ENCODE results near the gene SEMA6A.

Gene SEMA6A

GRCh38 chr5:116574367-116575325 lies at the start of gene SEMA6A:
TSS of gene SEMA6A (minus strand) at chr5:116574823. CDS start at chr5:116504944, 69,879 bp downstream.
- peaks cover 18% of the 10 kb centered on the region for H3K4me1 Mint-ChIP-seq
- H3K27ac Mint-ChIP-seq, result peak within 1 kb of the TSS; percentile 12
- peak; percentile 38 to 53 for DNase-seq (ENCODE audit: low spot score in 2 of 2)
- peaks cover 24% of the 10 kb centered on the region for H3K27me3 Mint-ChIP-seq
- H3K4me3 Mint-ChIP-seq, result peak within 1 kb of the TSS; percentile 92
- peak; percentile 44 for ATAC-seq (ENCODE audit: low read depth)
- no peaks in the 10 kb centered on the region for H3K9me3 Mint-ChIP-seq
- no peaks in the 10 kb centered on the region for H3K36me3 Mint-ChIP-seq

- H3K27me3 Mint-ChIP-seq, result peaks cover 6% of the 10 kb centered on the region
- no peaks in the 10 kb centered on the region for H3K4me1 Mint-ChIP-seq
- no peak for DNase-seq (ENCODE audit: low spot score in 2 of 2)
- no peaks in the 10 kb centered on the region for H3K9me3 Mint-ChIP-seq
- ATAC-seq (ENCODE audit: low read depth), result no peak
- H3K27ac Mint-ChIP-seq, result no peak overlapping the region
- H3K36me3 Mint-ChIP-seq, result no peaks in the 10 kb centered on the region
- H3K4me3 Mint-ChIP-seq, result no peak overlapping the region
Measured at GRCh38 chr5:116622375-116623050, 47.9 kb upstream of the SEMA6A start.

GRCh38 chr5:116621599-116621998 lies 47.0 kb upstream of the SEMA6A start:
- DNase-seq (ENCODE audit: low spot score in 2 of 2) (no peak), ATAC-seq (ENCODE audit: low read depth) (no peak)
- Mint-ChIP-seq H3K4me1 (no peaks in the 10 kb centered on the region), H3K9me3 (no peaks in the 10 kb centered on the region), H3K4me3 (no peak overlapping the region), H3K36me3 (no peaks in the 10 kb centered on the region), H3K27ac (no peak overlapping the region), H3K27me3 (peaks cover 6% of the 10 kb centered on the region)

- Mint-ChIP-seq H3K36me3 (no peaks in the 10 kb centered on the region), H3K4me3 (no peak overlapping the region), H3K27me3 (peaks cover 6% of the 10 kb centered on the region), H3K27ac (no peak overlapping the region), H3K9me3 (no peaks in the 10 kb centered on the region), H3K4me1 (peaks cover 5% of the 10 kb centered on the region)
- no peak for ATAC-seq (ENCODE audit: low read depth)
- DNase-seq (ENCODE audit: low spot score in 2 of 2), result no peak
Measured at GRCh38 chr5:116616876-116617275, 42.3 kb upstream of the SEMA6A start.

GRCh38 chr5:116614603-116614920 lies 39.9 kb upstream of the SEMA6A start:
- peaks cover 5% of the 10 kb centered on the region for H3K4me1 Mint-ChIP-seq
- DNase-seq (ENCODE audit: low spot score in 2 of 2) (no peak), ATAC-seq (ENCODE audit: low read depth) (no peak)

GRCh38 chr5:116613445-116613844 lies 38.8 kb upstream of the SEMA6A start:
- ATAC-seq (ENCODE audit: low read depth), result no peak
- Mint-ChIP-seq H3K27ac (no peak overlapping the region), H3K27me3 (no peaks in the 10 kb centered on the region), H3K9me3 (no peaks in the 10 kb centered on the region), H3K4me1 (peaks cover 5% of the 10 kb centered on the region), H3K36me3 (no peaks in the 10 kb centered on the region), H3K4me3 (no peak overlapping the region)
- no peak for DNase-seq (ENCODE audit: low spot score in 2 of 2)

More at GRCh38 chr5:116614603-116614920, 39.9 kb upstream of the SEMA6A start:
- H3K9me3 Mint-ChIP-seq, result no peaks in the 10 kb centered on the region
- H3K27ac Mint-ChIP-seq, result no peak overlapping the region
- H3K36me3 Mint-ChIP-seq, result no peaks in the 10 kb centered on the region
- no peaks in the 10 kb centered on the region for H3K27me3 Mint-ChIP-seq
- H3K4me3 Mint-ChIP-seq, result no peak overlapping the region

- H3K27me3 Mint-ChIP-seq, result no peaks in the 10 kb centered on the region
- H3K4me1 Mint-ChIP-seq, result peaks cover 5% of the 10 kb centered on the region
- no peak overlapping the region for H3K4me3 Mint-ChIP-seq
- H3K36me3 Mint-ChIP-seq, result no peaks in the 10 kb centered on the region
- no peak for ATAC-seq (ENCODE audit: low read depth)
- DNase-seq (ENCODE audit: low spot score in 2 of 2), result no peak
- no peak overlapping the region for H3K27ac Mint-ChIP-seq
- no peaks in the 10 kb centered on the region for H3K9me3 Mint-ChIP-seq
Measured at GRCh38 chr5:116612431-116612830, 37.8 kb upstream of the SEMA6A start.

GRCh38 chr5:116605310-116606070 lies 30.9 kb upstream of the SEMA6A start:
- Mint-ChIP-seq H3K4me3 (no peak overlapping the region), H3K27me3 (peaks cover 3% of the 10 kb centered on the region), H3K4me1 (no peaks in the 10 kb centered on the region), H3K9me3 (no peaks in the 10 kb centered on the region), H3K36me3 (no peaks in the 10 kb centered on the region), H3K27ac (no peak overlapping the region)
- ATAC-seq (ENCODE audit: low read depth) (no peak), DNase-seq (ENCODE audit: low spot score in 2 of 2) (no peak)

- ATAC-seq (ENCODE audit: low read depth) (no peak), DNase-seq (ENCODE audit: low spot score in 2 of 2) (no peak)
- no peaks in the 10 kb centered on the region for H3K9me3 Mint-ChIP-seq
- no peaks in the 10 kb centered on the region for H3K36me3 Mint-ChIP-seq
- no peak overlapping the region for H3K27ac Mint-ChIP-seq
- no peaks in the 10 kb centered on the region for H3K4me1 Mint-ChIP-seq
- H3K27me3 Mint-ChIP-seq, result peaks cover 5% of the 10 kb centered on the region
- no peak overlapping the region for H3K4me3 Mint-ChIP-seq
Measured at GRCh38 chr5:116604805-116605204, 30.2 kb upstream of the SEMA6A start.

- Mint-ChIP-seq H3K4me3 (no peak overlapping the region), H3K27me3 (peaks cover 5% of the 10 kb centered on the region), H3K4me1 (no peaks in the 10 kb centered on the region), H3K27ac (no peak overlapping the region), H3K9me3 (no peaks in the 10 kb centered on the region), H3K36me3 (no peaks in the 10 kb centered on the region)
- ATAC-seq (ENCODE audit: low read depth), result no peak
- no peak for DNase-seq (ENCODE audit: low spot score in 2 of 2)
Measured at GRCh38 chr5:116600876-116601275, 26.3 kb upstream of the SEMA6A start.

GRCh38 chr5:116598911-116599310 lies 24.3 kb upstream of the SEMA6A start:
- no peak for ATAC-seq (ENCODE audit: low read depth)

GRCh38 chr5:116595498-116595897 lies 20.9 kb upstream of the SEMA6A start:
- Mint-ChIP-seq H3K27me3 (peaks cover 4% of the 10 kb centered on the region), H3K9me3 (no peaks in the 10 kb centered on the region), H3K27ac (no peak overlapping the region), H3K36me3 (no peaks in the 10 kb centered on the region), H3K4me3 (no peak overlapping the region), H3K4me1 (no peaks in the 10 kb centered on the region)
- DNase-seq (ENCODE audit: low spot score in 2 of 2), result no peak
- no peak for ATAC-seq (ENCODE audit: low read depth)

More at GRCh38 chr5:116598911-116599310, 24.3 kb upstream of the SEMA6A start:
- Mint-ChIP-seq H3K27ac (no peak overlapping the region), H3K9me3 (no peaks in the 10 kb centered on the region), H3K4me3 (no peak overlapping the region), H3K36me3 (no peaks in the 10 kb centered on the region), H3K27me3 (peaks cover 5% of the 10 kb centered on the region), H3K4me1 (no peaks in the 10 kb centered on the region)
- no peak for DNase-seq (ENCODE audit: low spot score in 2 of 2)

GRCh38 chr5:116593340-116593739 lies 18.7 kb upstream of the SEMA6A start:
- ATAC-seq (ENCODE audit: low read depth), result no peak
- Mint-ChIP-seq H3K27ac (no peak overlapping the region), H3K36me3 (no peaks in the 10 kb centered on the region), H3K4me1 (no peaks in the 10 kb centered on the region), H3K4me3 (no peak overlapping the region), H3K27me3 (peaks cover 1% of the 10 kb centered on the region), H3K9me3 (no peaks in the 10 kb centered on the region)
- no peak for DNase-seq (ENCODE audit: low spot score in 2 of 2)

- ATAC-seq (ENCODE audit: low read depth), result no peak
- H3K36me3 Mint-ChIP-seq, result no peaks in the 10 kb centered on the region
- H3K9me3 Mint-ChIP-seq, result no peaks in the 10 kb centered on the region
- H3K4me3 Mint-ChIP-seq, result no peak overlapping the region
- DNase-seq (ENCODE audit: low spot score in 2 of 2), result no peak
- peaks cover 20% of the 10 kb centered on the region for H3K27me3 Mint-ChIP-seq
- no peak overlapping the region for H3K27ac Mint-ChIP-seq
- no peaks in the 10 kb centered on the region for H3K4me1 Mint-ChIP-seq
Measured at GRCh38 chr5:116585227-116585626, 10.6 kb upstream of the SEMA6A start.

Data from memory B cell (primary cell).